HEK293 (cell line): ENCODE results near the gene KCNIP2.

Source experiments
- CTCF ChIA-PET: fragments of 350-600 bp; formaldehyde crosslinking; extraction: SDS; loops from one replicate; lab custom pipeline; 2021; ENCODE audit warnings: antibody characterized with exemption; lab: Yijun Ruan, JAX
- POLR2A ChIA-PET: fragments of 300-600 bp; formaldehyde crosslinking; extraction: SDS; loops from one replicate; lab custom pipeline; 2020; ENCODE audit warnings: antibody characterized with exemption, inconsistent platforms; lab: Yijun Ruan, JAX
- H3K27ac ChIP-seq: fragments of 200-500 bp; sonication (Bioruptor generic); 2 replicates; pipeline ENCODE4 v1.5.1; 2014; ENCODE audit warnings: low read depth, low read length, control low read depth, inconsistent platforms; ENCODE audit errors: extremely low read depth
- H3K36me3 ChIP-seq, 2 experiments: fragments of 200-500 bp in 1 of 2; sonication (Bioruptor generic) in 1 of 2; 1 replicate in 1 of 2; 2 replicates in 1 of 2; pipeline ENCODE4 v1.5.1; 2014 to 2017; ENCODE audit warnings: inconsistent platforms in 2 of 2, low read length in 2 of 2; ENCODE audit not compliant: control insufficient read depth in 2 of 2, insufficient read depth in 1 of 2
- H3K4me1 ChIP-seq: fragments of 200-500 bp; sonication (Bioruptor generic); 2 replicates; pipeline ENCODE4 v1.5.1; 2014; ENCODE audit warnings: mild to moderate bottlenecking, low read length, inconsistent platforms; ENCODE audit not compliant: control insufficient read depth, insufficient read depth
- H3K4me3 ChIP-seq: 2 replicates; pipeline ENCODE4 v1.5.1; 2011; ENCODE audit warnings: low read depth, mild to moderate bottlenecking, control low read depth, low read length, moderate library complexity
- H3K9me3 ChIP-seq: fragments of 200-500 bp; sonication (Bioruptor generic); 2 replicates; pipeline ENCODE4 v1.5.1; 2014; ENCODE audit warnings: low read depth, low read length, inconsistent platforms; ENCODE audit not compliant: control insufficient read depth, insufficient read depth
- FEZF1 ChIP-seq: fragments of 450-650 bp; formaldehyde crosslinking; IDR thresholded peaks from 2 replicates; pipeline ENCODE4 v1.5.1; 2016; ENCODE audit warnings: missing biosample characterization, missing genetic modification characterization
- IKZF3 ChIP-seq: fragments of 450-650 bp; IDR thresholded peaks from 2 replicates; pipeline ENCODE4 v1.5.0; 2018; ENCODE audit warnings: missing biosample characterization, mild to moderate bottlenecking, missing genetic modification characterization, moderate library complexity
- KLF10 ChIP-seq: fragments of 450-650 bp; IDR thresholded peaks from 2 replicates; pipeline ENCODE4 v1.5.1; 2018; ENCODE audit warnings: missing biosample characterization, mild to moderate bottlenecking, missing genetic modification characterization
- OSR2 ChIP-seq: fragments of 450-650 bp; formaldehyde crosslinking; IDR thresholded peaks from 2 replicates; pipeline ENCODE4 v1.5.1; 2016; ENCODE audit warnings: missing biosample characterization, missing genetic modification characterization
- PRDM1 ChIP-seq: fragments of 450-650 bp; formaldehyde crosslinking; IDR thresholded peaks from 2 replicates; pipeline ENCODE4; 2016; ENCODE audit warnings: missing biosample characterization, missing genetic modification characterization
- SCRT2 ChIP-seq: fragments of 450-650 bp; formaldehyde crosslinking; IDR thresholded peaks from 2 replicates; pipeline ENCODE4 v1.5.1; 2016; ENCODE audit warnings: missing biosample characterization, missing genetic modification characterization
- SP7 ChIP-seq: fragments of 450-650 bp; formaldehyde crosslinking; IDR thresholded peaks from 2 replicates; pipeline ENCODE4 v1.5.1; 2016; ENCODE audit warnings: missing biosample characterization, missing genetic modification characterization
- TCF7L2 ChIP-seq: IDR thresholded peaks from 2 replicates; pipeline ENCODE4 v1.6.1; 2011; ENCODE audit warnings: low read depth, mild to moderate bottlenecking, inconsistent platforms, low read length, moderate library complexity, borderline replicate concordance
- ZBTB17 ChIP-seq: fragments of 450-650 bp; formaldehyde crosslinking; IDR thresholded peaks from 2 replicates; pipeline ENCODE4 v1.5.1; 2016; ENCODE audit warnings: missing biosample characterization, missing genetic modification characterization
- ZNF121 ChIP-seq: fragments of 450-650 bp; formaldehyde crosslinking; IDR thresholded peaks from 2 replicates; pipeline ENCODE4 v1.5.1; 2016; ENCODE audit warnings: missing biosample characterization, missing genetic modification characterization
- ZNF169 ChIP-seq: fragments of 450-650 bp; formaldehyde crosslinking; IDR thresholded peaks from 2 replicates; pipeline ENCODE4 v1.5.1; 2016; ENCODE audit warnings: missing biosample characterization, missing genetic modification characterization
- ZNF223 ChIP-seq: fragments of 450-650 bp; formaldehyde crosslinking; IDR thresholded peaks from 2 replicates; pipeline ENCODE4 v1.5.1; 2016; ENCODE audit warnings: missing biosample characterization, missing genetic modification characterization
- ZNF239 ChIP-seq: fragments of 450-650 bp; formaldehyde crosslinking; IDR thresholded peaks from 2 replicates; pipeline ENCODE4 v1.5.1; 2016; ENCODE audit warnings: missing biosample characterization, missing genetic modification characterization
- ZNF266 ChIP-seq: fragments of 450-650 bp; formaldehyde crosslinking; IDR thresholded peaks from 2 replicates; pipeline ENCODE4 v1.5.1; 2016; ENCODE audit warnings: missing biosample characterization, missing genetic modification characterization, low read depth
- ZNF350 ChIP-seq: fragments of 450-650 bp; formaldehyde crosslinking; IDR thresholded peaks from 2 replicates; pipeline ENCODE4 v1.5.0; 2017; ENCODE audit warnings: missing biosample characterization, mild to moderate bottlenecking, missing genetic modification characterization
- ZNF426 ChIP-seq: fragments of 450-650 bp; formaldehyde crosslinking; IDR thresholded peaks from 2 replicates; pipeline ENCODE4 v1.5.1; 2017; ENCODE audit warnings: missing biosample characterization, missing genetic modification characterization, mild to moderate bottlenecking, inconsistent platforms, moderate library complexity
- ZNF621 ChIP-seq: fragments of 450-650 bp; formaldehyde crosslinking; IDR thresholded peaks from 2 replicates; pipeline ENCODE4 v1.5.1; 2017; ENCODE audit warnings: missing biosample characterization, missing genetic modification characterization
- ZXDB ChIP-seq: fragments of 450-650 bp; formaldehyde crosslinking; IDR thresholded peaks from 2 replicates; pipeline ENCODE4 v1.5.1; 2016; ENCODE audit warnings: missing biosample characterization, missing genetic modification characterization
- TF ChIP-seq, protein P1 (sequence below): fragments of 450-650 bp; formaldehyde crosslinking; IDR thresholded peaks from 2 replicates; pipeline ENCODE4 v1.5.1; 2017; ENCODE audit warnings: missing biosample characterization, missing genetic modification characterization
- TF ChIP-seq, protein P2 (sequence below): fragments of 450-650 bp; formaldehyde crosslinking; IDR thresholded peaks from 2 replicates; pipeline ENCODE4 v1.5.1; 2016; ENCODE audit warnings: missing biosample characterization, missing genetic modification characterization
- TF ChIP-seq, protein P3 (sequence below): fragments of 450-650 bp; formaldehyde crosslinking; IDR thresholded peaks from 2 replicates; pipeline ENCODE4 v1.5.1; 2016; ENCODE audit warnings: missing biosample characterization, missing genetic modification characterization
- TF ChIP-seq, protein P4 (sequence below): fragments of 450-650 bp; formaldehyde crosslinking; IDR thresholded peaks from 2 replicates; pipeline ENCODE4 v1.5.1; 2016; ENCODE audit warnings: missing biosample characterization, missing genetic modification characterization
- TF ChIP-seq, protein P5 (sequence below): IDR thresholded peaks from 2 replicates; pipeline ENCODE4 v1.6.1; 2011; ENCODE audit warnings: mild to moderate bottlenecking, low read depth, low read length, borderline replicate concordance
- TF ChIP-seq, protein P6 (sequence below): fragments of 450-650 bp; formaldehyde crosslinking; IDR thresholded peaks from 2 replicates; pipeline ENCODE4 v1.5.1; 2016; ENCODE audit warnings: missing biosample characterization, missing genetic modification characterization

Gene KCNIP2

DNA sequence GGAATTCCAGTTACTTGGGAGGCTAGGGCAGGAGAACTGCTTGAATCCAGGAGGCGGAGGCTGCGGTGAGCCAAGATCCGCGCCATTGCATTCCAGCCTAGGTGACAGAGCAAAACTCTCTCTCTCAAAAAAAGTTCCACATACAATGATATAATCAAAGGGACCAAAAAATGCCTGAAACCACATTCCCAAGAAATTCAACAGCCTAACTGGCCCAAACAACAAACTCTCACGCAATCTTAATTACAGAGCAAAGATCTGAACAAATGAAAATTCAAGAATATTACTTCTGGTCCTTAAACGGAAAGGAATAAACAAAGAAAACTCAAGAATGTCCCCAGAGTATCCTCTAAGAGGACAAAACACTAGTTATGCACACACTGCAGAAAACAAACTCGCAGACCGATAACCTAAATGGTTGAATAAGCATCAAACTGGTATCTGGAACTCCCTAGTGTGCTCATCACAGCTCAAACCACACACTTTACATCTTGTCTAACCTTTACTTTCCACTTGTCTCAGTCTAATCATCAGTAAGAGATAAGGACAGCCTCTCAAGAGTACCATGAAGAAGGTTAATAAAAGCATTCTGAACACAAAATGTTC is 29.0 kb downstream of the KCNIP2 start:
- Histone ChIP-seq H3K4me3 (peak overlapping the region; percentile 92), H3K4me1 (peaks cover 9% of the 10 kb centered on the region), H3K36me3 (peaks cover 21 to 29% of the 10 kb centered on the region in 2 experiments; a peak in 2 of 3 replicates), H3K9me3 (no peaks in the 10 kb centered on the region), H3K27ac (0 out of 2 replicates have a peak overlapping the region, but pooled peaks have one; percentile 1)
- CTCF ChIA-PET, result interaction anchor here (0.6 to 1.2 kb wide), 2 partner anchors 13 to 66 kb away, joined by 3 to 4 read pairs; no protein-coding TSS in a partner anchor
- POLR2A ChIA-PET, result interaction anchor here (1.2 kb wide), 1 partner anchor 18 kb away, joined by 4 read pairs; no protein-coding TSS in a partner anchor
- TF ChIP-seq ZXDB (tag by site-specific recombination) (0 out of 2 replicates have a peak, but pooled peaks have one; percentile 28), SP7 (tag by site-specific recombination) (peak; percentile 51; the same call in 1 of the 2 replicates), FEZF1 (0 out of 2 replicates have a peak, but pooled peaks have one; percentile 19), IKZF3 (0 out of 2 replicates have a peak, but pooled peaks have one; percentile 25), ZNF121 (tag by site-specific recombination) (peak; percentile 8; the same call in 1 of the 2 replicates), OSR2 (0 out of 2 replicates have a peak, but pooled peaks have one; percentile 6), ZNF239 (tag by site-specific recombination) (no peak), TCF7L2 (peak; percentile 36; the same call in 1 of the 2 replicates), ZNF169 (tag by site-specific recombination) (no peak), ZNF223 (tag by site-specific recombination) (no peak), ZNF266 (tag by site-specific recombination) (no peak), PRDM1 (tag by site-specific recombination) (peak; percentile 28; the same call in 1 of the 2 replicates), ZBTB17 (tag by site-specific recombination) (no peak)
- TF ChIP-seq, protein P1, sequence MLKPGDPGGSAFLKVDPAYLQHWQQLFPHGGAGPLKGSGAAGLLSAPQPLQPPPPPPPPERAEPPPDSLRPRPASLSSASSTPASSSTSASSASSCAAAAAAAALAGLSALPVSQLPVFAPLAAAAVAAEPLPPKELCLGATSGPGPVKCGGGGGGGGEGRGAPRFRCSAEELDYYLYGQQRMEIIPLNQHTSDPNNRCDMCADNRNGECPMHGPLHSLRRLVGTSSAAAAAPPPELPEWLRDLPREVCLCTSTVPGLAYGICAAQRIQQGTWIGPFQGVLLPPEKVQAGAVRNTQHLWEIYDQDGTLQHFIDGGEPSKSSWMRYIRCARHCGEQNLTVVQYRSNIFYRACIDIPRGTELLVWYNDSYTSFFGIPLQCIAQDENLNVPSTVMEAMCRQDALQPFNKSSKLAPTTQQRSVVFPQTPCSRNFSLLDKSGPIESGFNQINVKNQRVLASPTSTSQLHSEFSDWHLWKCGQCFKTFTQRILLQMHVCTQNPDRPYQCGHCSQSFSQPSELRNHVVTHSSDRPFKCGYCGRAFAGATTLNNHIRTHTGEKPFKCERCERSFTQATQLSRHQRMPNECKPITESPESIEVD, result peak; percentile 95
- TF ChIP-seq, protein P2, sequence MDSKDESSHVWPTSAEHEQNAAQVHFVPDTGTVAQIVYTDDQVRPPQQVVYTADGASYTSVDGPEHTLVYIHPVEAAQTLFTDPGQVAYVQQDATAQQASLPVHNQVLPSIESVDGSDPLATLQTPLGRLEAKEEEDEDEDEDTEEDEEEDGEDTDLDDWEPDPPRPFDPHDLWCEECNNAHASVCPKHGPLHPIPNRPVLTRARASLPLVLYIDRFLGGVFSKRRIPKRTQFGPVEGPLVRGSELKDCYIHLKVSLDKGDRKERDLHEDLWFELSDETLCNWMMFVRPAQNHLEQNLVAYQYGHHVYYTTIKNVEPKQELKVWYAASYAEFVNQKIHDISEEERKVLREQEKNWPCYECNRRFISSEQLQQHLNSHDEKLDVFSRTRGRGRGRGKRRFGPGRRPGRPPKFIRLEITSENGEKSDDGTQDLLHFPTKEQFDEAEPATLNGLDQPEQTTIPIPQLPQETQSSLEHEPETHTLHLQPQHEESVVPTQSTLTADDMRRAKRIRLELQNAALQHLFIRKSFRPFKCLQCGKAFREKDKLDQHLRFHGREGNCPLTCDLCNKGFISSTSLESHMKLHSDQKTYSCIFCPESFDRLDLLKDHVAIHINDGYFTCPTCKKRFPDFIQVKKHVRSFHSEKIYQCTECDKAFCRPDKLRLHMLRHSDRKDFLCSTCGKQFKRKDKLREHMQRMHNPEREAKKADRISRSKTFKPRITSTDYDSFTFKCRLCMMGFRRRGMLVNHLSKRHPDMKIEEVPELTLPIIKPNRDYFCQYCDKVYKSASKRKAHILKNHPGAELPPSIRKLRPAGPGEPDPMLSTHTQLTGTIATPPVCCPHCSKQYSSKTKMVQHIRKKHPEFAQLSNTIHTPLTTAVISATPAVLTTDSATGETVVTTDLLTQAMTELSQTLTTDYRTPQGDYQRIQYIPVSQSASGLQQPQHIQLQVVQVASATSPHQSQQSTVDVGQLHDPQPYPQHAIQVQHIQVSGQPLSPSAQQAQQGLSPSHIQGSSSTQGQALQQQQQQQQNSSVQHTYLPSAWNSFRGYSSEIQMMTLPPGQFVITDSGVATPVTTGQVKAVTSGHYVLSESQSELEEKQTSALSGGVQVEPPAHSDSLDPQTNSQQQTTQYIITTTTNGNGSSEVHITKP, result 0 out of 2 replicates have a peak, but pooled peaks have one; percentile 7
- TF ChIP-seq, protein P3, sequence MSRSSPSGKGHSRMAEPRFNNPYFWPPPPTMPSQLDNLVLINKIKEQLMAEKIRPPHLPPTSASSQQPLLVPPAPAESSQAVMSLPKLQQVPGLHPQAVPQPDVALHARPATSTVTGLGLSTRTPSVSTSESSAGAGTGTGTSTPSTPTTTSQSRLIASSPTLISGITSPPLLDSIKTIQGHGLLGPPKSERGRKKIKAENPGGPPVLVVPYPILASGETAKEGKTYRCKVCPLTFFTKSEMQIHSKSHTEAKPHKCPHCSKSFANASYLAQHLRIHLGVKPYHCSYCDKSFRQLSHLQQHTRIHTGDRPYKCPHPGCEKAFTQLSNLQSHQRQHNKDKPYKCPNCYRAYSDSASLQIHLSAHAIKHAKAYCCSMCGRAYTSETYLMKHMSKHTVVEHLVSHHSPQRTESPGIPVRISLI (tag by site-specific recombination), result 0 out of 2 replicates have a peak, but pooled peaks have one; percentile 21
- TF ChIP-seq, all 188 proteins: peak for 11

DNA sequence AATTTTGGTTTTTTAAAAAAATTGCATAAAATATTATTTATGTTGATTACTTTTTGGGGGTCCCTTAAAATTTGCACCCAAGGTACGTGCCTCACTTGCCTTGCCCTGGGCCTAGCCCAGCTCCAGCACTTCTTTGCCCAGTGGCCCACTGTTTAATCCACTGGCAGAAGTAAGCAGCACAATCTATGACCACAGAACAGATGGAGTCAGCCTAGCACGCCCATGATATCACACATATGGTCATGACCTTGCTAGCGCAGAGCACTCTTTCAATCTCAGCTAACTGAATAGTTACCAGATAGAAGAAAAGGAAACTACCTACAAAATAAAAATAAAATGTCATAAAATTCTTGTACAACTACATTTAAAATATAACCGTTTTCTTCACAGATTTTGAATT is 31.0 kb downstream of the KCNIP2 start:
- H3K4me3 ChIP-seq, result no peak overlapping the region
- peaks cover 5% of the 10 kb centered on the region for H3K4me1 ChIP-seq
- peaks cover 40 to 45% of the 10 kb centered on the region in 2 experiments for H3K36me3 ChIP-seq
- no peaks in the 10 kb centered on the region for H3K9me3 ChIP-seq
- ChIA-PET CTCF (interaction anchor here (1.2 to 1.6 kb wide), 3 partner anchors 32 to 208 kb away, joined by 5 to 8 read pairs (median 7); no protein-coding TSS in a partner anchor), POLR2A (interaction anchor here (0.6 kb wide), 1 partner anchor 9 kb away, joined by 3 read pairs; no protein-coding TSS in a partner anchor)
- H3K27ac ChIP-seq, result no peak overlapping the region
- TF ChIP-seq, protein P4, sequence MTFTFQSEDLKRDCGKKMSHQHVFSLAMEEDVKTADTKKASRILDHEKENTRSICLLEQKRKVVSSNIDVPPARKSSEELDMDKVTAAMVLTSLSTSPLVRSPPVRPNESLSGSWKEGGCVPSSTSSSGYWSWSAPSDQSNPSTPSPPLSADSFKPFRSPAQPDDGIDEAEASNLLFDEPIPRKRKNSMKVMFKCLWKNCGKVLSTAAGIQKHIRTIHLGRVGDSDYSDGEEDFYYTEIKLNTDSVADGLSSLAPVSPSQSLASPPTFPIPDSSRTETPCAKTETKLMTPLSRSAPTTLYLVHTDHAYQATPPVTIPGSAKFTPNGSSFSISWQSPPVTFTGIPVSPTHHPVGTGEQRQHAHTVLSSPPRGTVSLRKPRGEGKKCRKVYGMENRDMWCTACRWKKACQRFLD (tag by site-specific recombination), result no peak
- TF ChIP-seq ZNF621 (tag by site-specific recombination) (no peak), KLF10 (no peak), ZNF350 (tag by site-specific recombination) (no peak), ZNF426 (tag by site-specific recombination) (no peak), SCRT2 (tag by site-specific recombination) (no peak), FEZF1 (no peak)
- TF ChIP-seq, protein P5, sequence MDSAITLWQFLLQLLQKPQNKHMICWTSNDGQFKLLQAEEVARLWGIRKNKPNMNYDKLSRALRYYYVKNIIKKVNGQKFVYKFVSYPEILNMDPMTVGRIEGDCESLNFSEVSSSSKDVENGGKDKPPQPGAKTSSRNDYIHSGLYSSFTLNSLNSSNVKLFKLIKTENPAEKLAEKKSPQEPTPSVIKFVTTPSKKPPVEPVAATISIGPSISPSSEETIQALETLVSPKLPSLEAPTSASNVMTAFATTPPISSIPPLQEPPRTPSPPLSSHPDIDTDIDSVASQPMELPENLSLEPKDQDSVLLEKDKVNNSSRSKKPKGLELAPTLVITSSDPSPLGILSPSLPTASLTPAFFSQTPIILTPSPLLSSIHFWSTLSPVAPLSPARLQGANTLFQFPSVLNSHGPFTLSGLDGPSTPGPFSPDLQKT, result no peak
- TF ChIP-seq, protein P6, sequence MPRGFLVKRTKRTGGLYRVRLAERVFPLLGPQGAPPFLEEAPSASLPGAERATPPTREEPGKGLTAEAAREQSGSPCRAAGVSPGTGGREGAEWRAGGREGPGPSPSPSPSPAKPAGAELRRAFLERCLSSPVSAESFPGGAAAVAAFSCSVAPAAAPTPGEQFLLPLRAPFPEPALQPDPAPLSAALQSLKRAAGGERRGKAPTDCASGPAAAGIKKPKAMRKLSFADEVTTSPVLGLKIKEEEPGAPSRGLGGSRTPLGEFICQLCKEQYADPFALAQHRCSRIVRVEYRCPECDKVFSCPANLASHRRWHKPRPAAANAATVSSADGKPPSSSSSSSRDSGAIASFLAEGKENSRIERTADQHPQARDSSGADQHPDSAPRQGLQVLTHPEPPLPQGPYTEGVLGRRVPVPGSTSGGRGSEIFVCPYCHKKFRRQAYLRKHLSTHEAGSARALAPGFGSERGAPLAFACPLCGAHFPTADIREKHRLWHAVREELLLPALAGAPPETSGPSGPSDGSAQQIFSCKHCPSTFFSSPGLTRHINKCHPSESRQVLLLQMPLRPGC, result no peak
